ENCODE results near the gene STAM. TPM values are rescaled to one million over a fixed set of nuclear protein-coding genes. Genes with fewer than 3 reads are reported as not detected.

STAM gene
- polyA plus RNA-seq, 1 donor from 2014 or later, result 33.0 TPM

DNA sequence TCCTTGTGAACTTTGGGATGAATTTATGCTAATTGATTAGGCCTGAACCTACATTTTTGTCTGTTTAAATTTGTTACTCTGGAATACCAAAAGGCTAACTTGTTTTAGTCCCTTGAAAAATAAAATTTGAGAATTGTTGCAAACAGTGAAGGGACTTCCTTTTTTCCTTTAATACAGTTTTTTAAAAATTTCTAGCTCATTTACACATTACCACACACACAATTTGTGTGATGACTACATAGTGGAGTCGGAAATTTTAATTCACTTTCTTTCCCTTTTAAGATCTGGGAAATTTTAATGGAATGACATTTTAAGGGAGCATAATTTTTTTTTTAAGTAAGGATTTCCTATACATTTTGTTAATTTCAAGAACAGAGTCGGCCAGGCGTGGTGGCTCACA, 99.5 kb downstream of the STAM start:
- H3K27me3 ChIP-seq (ENCODE audit: insufficient read depth, low read depth, low read length), result no peaks in the 10 kb centered on the region
- no peaks in the 10 kb centered on the region for H4K20me1 ChIP-seq (ENCODE audit: insufficient read depth)
- no peaks in the 10 kb centered on the region for H3K36me3 ChIP-seq (ENCODE audit: insufficient read depth, low read length)
- H3K27ac ChIP-seq (ENCODE audit: low read length), result no peak overlapping the region
- no peak overlapping the region for H3K4me3 ChIP-seq (ENCODE audit: low read length)
- no peaks in the 10 kb centered on the region for H3F3A ChIP-seq (ENCODE audit: insufficient read depth, low read length, poor library complexity, severe bottlenecking)
- no peak overlapping the region for H3K9ac ChIP-seq (ENCODE audit: low read length)
- no peaks in the 10 kb centered on the region for H3K9me2 ChIP-seq (ENCODE audit: insufficient read depth, low read length)
- H3K79me2 ChIP-seq (replicated peaks; ENCODE audit: insufficient read depth, low read length), result no peaks in the 10 kb centered on the region
- no peak overlapping the region for H2AFZ ChIP-seq (ENCODE audit: low read depth, low read length)
- no peaks in the 10 kb centered on the region for H3K9me3 ChIP-seq (ENCODE audit: low read length)
- no peak for TF ChIP-seq TAF1 (IDR thresholded peaks at IDR 0.05; ENCODE audit: low read depth)
- TF ChIP-seq SMC3 (conservative IDR thresholded peaks at IDR 0.05; ENCODE audit: poor library complexity), result no peak
- no peak for TF ChIP-seq POLR2AphosphoS5 (IDR thresholded peaks at IDR 0.05)
- TF ChIP-seq MXI1 (conservative IDR thresholded peaks at IDR 0.05; ENCODE audit: poor library complexity, severe bottlenecking), result no peak
- TF ChIP-seq EP300 (conservative IDR thresholded peaks at IDR 0.05; ENCODE audit: poor library complexity, severe bottlenecking), result no peak
- TF ChIP-seq EZH2 (IDR thresholded peaks at IDR 0.05; ENCODE audit: borderline replicate concordance, insufficient read depth, low read length, poor library complexity, severe bottlenecking), result no peak
- TF ChIP-seq, protein P1, sequence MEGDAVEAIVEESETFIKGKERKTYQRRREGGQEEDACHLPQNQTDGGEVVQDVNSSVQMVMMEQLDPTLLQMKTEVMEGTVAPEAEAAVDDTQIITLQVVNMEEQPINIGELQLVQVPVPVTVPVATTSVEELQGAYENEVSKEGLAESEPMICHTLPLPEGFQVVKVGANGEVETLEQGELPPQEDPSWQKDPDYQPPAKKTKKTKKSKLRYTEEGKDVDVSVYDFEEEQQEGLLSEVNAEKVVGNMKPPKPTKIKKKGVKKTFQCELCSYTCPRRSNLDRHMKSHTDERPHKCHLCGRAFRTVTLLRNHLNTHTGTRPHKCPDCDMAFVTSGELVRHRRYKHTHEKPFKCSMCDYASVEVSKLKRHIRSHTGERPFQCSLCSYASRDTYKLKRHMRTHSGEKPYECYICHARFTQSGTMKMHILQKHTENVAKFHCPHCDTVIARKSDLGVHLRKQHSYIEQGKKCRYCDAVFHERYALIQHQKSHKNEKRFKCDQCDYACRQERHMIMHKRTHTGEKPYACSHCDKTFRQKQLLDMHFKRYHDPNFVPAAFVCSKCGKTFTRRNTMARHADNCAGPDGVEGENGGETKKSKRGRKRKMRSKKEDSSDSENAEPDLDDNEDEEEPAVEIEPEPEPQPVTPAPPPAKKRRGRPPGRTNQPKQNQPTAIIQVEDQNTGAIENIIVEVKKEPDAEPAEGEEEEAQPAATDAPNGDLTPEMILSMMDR (IDR thresholded peaks at IDR 0.05; ENCODE audit: poor library complexity, severe bottlenecking), result no peak
- TF ChIP-seq RAD21 (conservative IDR thresholded peaks at IDR 0.05), result no peak
- TF ChIP-seq, protein P2, sequence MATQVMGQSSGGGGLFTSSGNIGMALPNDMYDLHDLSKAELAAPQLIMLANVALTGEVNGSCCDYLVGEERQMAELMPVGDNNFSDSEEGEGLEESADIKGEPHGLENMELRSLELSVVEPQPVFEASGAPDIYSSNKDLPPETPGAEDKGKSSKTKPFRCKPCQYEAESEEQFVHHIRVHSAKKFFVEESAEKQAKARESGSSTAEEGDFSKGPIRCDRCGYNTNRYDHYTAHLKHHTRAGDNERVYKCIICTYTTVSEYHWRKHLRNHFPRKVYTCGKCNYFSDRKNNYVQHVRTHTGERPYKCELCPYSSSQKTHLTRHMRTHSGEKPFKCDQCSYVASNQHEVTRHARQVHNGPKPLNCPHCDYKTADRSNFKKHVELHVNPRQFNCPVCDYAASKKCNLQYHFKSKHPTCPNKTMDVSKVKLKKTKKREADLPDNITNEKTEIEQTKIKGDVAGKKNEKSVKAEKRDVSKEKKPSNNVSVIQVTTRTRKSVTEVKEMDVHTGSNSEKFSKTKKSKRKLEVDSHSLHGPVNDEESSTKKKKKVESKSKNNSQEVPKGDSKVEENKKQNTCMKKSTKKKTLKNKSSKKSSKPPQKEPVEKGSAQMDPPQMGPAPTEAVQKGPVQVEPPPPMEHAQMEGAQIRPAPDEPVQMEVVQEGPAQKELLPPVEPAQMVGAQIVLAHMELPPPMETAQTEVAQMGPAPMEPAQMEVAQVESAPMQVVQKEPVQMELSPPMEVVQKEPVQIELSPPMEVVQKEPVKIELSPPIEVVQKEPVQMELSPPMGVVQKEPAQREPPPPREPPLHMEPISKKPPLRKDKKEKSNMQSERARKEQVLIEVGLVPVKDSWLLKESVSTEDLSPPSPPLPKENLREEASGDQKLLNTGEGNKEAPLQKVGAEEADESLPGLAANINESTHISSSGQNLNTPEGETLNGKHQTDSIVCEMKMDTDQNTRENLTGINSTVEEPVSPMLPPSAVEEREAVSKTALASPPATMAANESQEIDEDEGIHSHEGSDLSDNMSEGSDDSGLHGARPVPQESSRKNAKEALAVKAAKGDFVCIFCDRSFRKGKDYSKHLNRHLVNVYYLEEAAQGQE (IDR thresholded peaks at IDR 0.05; ENCODE audit: borderline replicate concordance), result no peak
- H3K4me2 ChIP-seq (ENCODE audit: low read length), result no peak overlapping the region

DNA sequence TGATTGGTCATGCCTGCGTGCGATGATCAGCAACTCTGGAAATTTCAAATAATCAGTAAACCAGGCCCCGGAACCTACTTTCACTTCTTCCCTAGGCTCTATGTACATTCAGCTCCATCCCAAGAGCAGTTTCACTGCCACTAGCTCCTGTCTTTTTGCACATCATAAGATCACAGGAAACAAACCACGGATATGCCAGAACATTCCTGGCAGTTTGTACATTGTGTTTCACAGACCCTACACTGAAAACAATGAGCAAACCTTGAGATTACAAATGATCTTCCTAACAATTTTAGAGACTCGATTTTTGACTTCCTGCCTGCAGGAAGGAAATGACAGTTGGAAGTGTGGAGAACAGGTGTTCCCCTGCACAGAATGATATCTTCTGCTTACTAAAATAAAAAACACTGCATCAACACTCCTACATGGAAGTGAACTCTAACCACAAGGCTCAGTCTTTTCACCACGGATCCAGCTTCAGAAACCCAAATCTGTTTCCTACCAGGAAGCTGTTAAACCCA, 100.5 kb downstream of the STAM start:
- TF ChIP-seq EP300 (conservative IDR thresholded peaks at IDR 0.05; ENCODE audit: poor library complexity, severe bottlenecking) (no peak), SMC3 (conservative IDR thresholded peaks at IDR 0.05; ENCODE audit: poor library complexity) (no peak), RAD21 (conservative IDR thresholded peaks at IDR 0.05) (no peak), EZH2 (IDR thresholded peaks at IDR 0.05; ENCODE audit: borderline replicate concordance, insufficient read depth, low read length, poor library complexity, severe bottlenecking) (no peak)
- TF ChIP-seq, protein P1 (IDR thresholded peaks at IDR 0.05; ENCODE audit: poor library complexity, severe bottlenecking), result no peak
- TF ChIP-seq, protein P2 (IDR thresholded peaks at IDR 0.05; ENCODE audit: borderline replicate concordance), result no peak
- Histone ChIP-seq H3K36me3 (ENCODE audit: insufficient read depth, low read length) (no peaks in the 10 kb centered on the region), H3K27ac (ENCODE audit: low read length) (no peak overlapping the region), H3K9ac (ENCODE audit: low read length) (no peak overlapping the region), H4K20me1 (ENCODE audit: insufficient read depth) (no peaks in the 10 kb centered on the region), H3K27me3 (ENCODE audit: insufficient read depth, low read depth, low read length) (no peaks in the 10 kb centered on the region), H3K4me3 (ENCODE audit: low read length) (no peak overlapping the region), H3K9me2 (ENCODE audit: insufficient read depth, low read length) (no peaks in the 10 kb centered on the region), H2AFZ (ENCODE audit: low read depth, low read length) (no peak overlapping the region), H3K79me2 (replicated peaks; ENCODE audit: insufficient read depth, low read length) (no peaks in the 10 kb centered on the region), H3K9me3 (ENCODE audit: low read length) (no peaks in the 10 kb centered on the region), H3K4me2 (ENCODE audit: low read length) (no peak overlapping the region), H3F3A (ENCODE audit: insufficient read depth, low read length, poor library complexity, severe bottlenecking) (no peaks in the 10 kb centered on the region)

Measured in neural cell (in vitro differentiated cells).